Measurements from ENCODE around the gene PARVA. TPM values are rescaled to one million over a fixed set of nuclear protein-coding genes. Genes with fewer than 3 reads are reported as not detected.

Gene PARVA
- total and polyA plus RNA-seq, 2 of the 8 experiments (the other 6 are each of a cell fraction or from before 2014, with no cell fraction given): 3.1 to 13.5 TPM

DNA sequence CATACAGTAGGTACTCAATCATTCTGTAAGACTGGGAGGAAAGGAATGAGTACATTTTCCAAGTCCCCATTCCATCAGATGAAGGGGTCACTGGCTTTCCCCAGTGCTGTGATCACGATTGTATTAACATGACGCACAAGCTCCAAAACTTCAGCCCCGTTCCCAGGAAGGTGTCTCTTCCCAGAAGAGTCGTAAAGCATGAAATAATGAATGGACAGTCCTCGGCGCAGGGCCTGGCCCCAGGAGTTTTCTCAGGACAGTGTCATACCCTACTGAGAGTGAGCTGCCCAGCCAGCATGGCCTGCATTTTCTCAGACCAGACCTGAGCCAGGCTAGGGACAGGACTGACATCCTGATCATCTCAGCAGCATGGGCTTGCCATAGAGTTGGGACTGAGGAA is 80.7 kb downstream of the PARVA start:
- Histone ChIP-seq H2BK12ac (ENCODE audit: low read depth, low read length) (no peak overlapping the region), H3K18ac (ENCODE audit: extremely low read depth, low read length) (no peak overlapping the region), H2BK20ac (ENCODE audit: low read length) (no peak overlapping the region), H3K79me2 (ENCODE audit: control insufficient read depth in 1 of 2, insufficient read depth in 2 of 2, low read length in 2 of 2) (no peaks in the 10 kb centered on the region), H4K20me1 (replicated peaks in 1 of 2; ENCODE audit: control insufficient read depth in 1 of 2, insufficient read depth in 2 of 2, low read length in 2 of 2) (no peaks in the 10 kb centered on the region), H3K9ac (replicated peaks in 1 of 4; ENCODE audit: extremely low read depth in 1 of 4, low read depth in 3 of 4, low read length in 3 of 4) (no peak overlapping the region), H2BK5ac (ENCODE audit: low read depth, low read length) (no peak overlapping the region), H2BK15ac (ENCODE audit: low read length) (no peak overlapping the region), H3K56ac (replicated peaks; ENCODE audit: insufficient read length, low read depth, low read length) (no peak overlapping the region), H3K14ac (ENCODE audit: insufficient read length) (no peak overlapping the region), H2AK5ac (ENCODE audit: low read depth, low read length) (no peak overlapping the region), H2AFZ (ENCODE audit: low read length) (no peak overlapping the region), H3K4me1 (replicated peaks in 1 of 4; ENCODE audit: control insufficient read depth in 3 of 4, insufficient read depth in 4 of 4, low read length in 3 of 4) (no peaks in the 10 kb centered on the region), H3K9me3 (ENCODE audit: insufficient read depth in 2 of 2, low read depth in 1 of 2, low read length in 1 of 2) (no peaks in the 10 kb centered on the region), H3K4me3 (ENCODE audit: extremely low read depth in 1 of 4, insufficient read depth in 2 of 4, low read depth in 3 of 4, low read length in 4 of 4) (no peak overlapping the region), H3K23ac (ENCODE audit: insufficient read length) (no peak overlapping the region), H4K8ac (ENCODE audit: extremely low read depth, insufficient read depth, low read length) (no peak overlapping the region), H3K4ac (replicated peaks; ENCODE audit: insufficient read length, low read depth, low read length) (no peak overlapping the region), H4K5ac (ENCODE audit: insufficient read length, low read depth, low read length) (no peak overlapping the region), H3K4me2 (ENCODE audit: insufficient read depth in 1 of 2, low read depth in 2 of 2, low read length in 2 of 2) (no peak overlapping the region), H3K79me1 (ENCODE audit: low read depth, low read length) (no peaks in the 10 kb centered on the region), H3K27me3 (replicated peaks in 1 of 4; ENCODE audit: control insufficient read depth in 3 of 4, extremely low read depth in 1 of 4, insufficient read depth in 3 of 4, low read length in 3 of 4) (peaks cover 0 to 3% (median 0%) of the 10 kb centered on the region in 4 experiments; a peak in 1 of 7 replicates), H3K27ac (ENCODE audit: low read depth, low read length) (no peak overlapping the region), H4K91ac (replicated peaks; ENCODE audit: insufficient read length, low read length) (no peak overlapping the region), H3K36me3 (ENCODE audit: control insufficient read depth in 2 of 4, insufficient read depth in 4 of 4, low read length in 3 of 4) (no peaks in the 10 kb centered on the region), H2BK120ac (replicated peaks; ENCODE audit: low read depth, low read length) (no peak overlapping the region), H3K23me2 (ENCODE audit: low read depth, low read length) (no peaks in the 10 kb centered on the region)
- no peak for FAIRE-seq
- 89% methylated on average over 6 of the region's 6 CpGs; no CpG with 5 or more reads in 1 of the 2 experiments for WGBS, 2 experiments (ENCODE audit: extremely low coverage in 1 of 2, insufficient coverage in 1 of 2, insufficient read length in 1 of 2, insufficient replicate concordance in 2 of 2, low coverage in 1 of 2, low lambda C conversion rate in 2 of 2, missing lambda C conversion rate in 1 of 2)
- DNase-seq (ENCODE audit: low read depth in 1 of 2, low spot score in 2 of 2): no peak
- ChIA-PET POLR2A (ENCODE audit: partially characterized antibody) (interaction anchor here (1.2 kb wide), 1 partner anchor 11 kb away, joined by 3 read pairs; no protein-coding TSS in a partner anchor), CTCF (ENCODE audit: partially characterized antibody) (interaction anchor here (0.6 to 1.8 kb wide), 2 partner anchors 23 to 28 kb away, joined by 4 to 11 read pairs; no protein-coding TSS in a partner anchor)
- TF ChIP-seq SIRT6 (IDR thresholded peaks at IDR 0.05; ENCODE audit: low read length) (no peak), NRF1 (IDR thresholded peaks at IDR 0.05; ENCODE audit: low read depth, low read length) (no peak), EZH2 (IDR thresholded peaks at IDR 0.05; ENCODE audit: low read depth, low read length, severe bottlenecking) (no peak), SIN3A (conservative IDR thresholded peaks at IDR 0.05 in 1 of 2, IDR thresholded peaks at IDR 0.05 in 1 of 2; ENCODE audit: low read depth in 1 of 2, low read length in 2 of 2) (no peak), JUND (IDR thresholded peaks at IDR 0.05; ENCODE audit: low read length) (no peak), JUN (IDR thresholded peaks at IDR 0.05; ENCODE audit: low read depth, low read length) (no peak), CEBPB (IDR thresholded peaks at IDR 0.05; ENCODE audit: low read depth, low read length) (no peak), TCF12 (IDR thresholded peaks at IDR 0.05; ENCODE audit: low read depth, low read length) (no peak), SP1 (IDR thresholded peaks at IDR 0.05; ENCODE audit: low read depth, low read length) (no peak), TAF7 (optimal IDR thresholded peaks at IDR 0.05; ENCODE audit: borderline replicate concordance, low read depth, low read length) (no peak), SAP30 (IDR thresholded peaks at IDR 0.05; ENCODE audit: insufficient read depth, insufficient replicate concordance, low read length) (no peak), CREB1 (IDR thresholded peaks at IDR 0.05) (no peak)
- TF ChIP-seq, protein P1, sequence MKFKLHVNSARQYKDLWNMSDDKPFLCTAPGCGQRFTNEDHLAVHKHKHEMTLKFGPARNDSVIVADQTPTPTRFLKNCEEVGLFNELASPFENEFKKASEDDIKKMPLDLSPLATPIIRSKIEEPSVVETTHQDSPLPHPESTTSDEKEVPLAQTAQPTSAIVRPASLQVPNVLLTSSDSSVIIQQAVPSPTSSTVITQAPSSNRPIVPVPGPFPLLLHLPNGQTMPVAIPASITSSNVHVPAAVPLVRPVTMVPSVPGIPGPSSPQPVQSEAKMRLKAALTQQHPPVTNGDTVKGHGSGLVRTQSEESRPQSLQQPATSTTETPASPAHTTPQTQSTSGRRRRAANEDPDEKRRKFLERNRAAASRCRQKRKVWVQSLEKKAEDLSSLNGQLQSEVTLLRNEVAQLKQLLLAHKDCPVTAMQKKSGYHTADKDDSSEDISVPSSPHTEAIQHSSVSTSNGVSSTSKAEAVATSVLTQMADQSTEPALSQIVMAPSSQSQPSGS (IDR thresholded peaks at IDR 0.05; ENCODE audit: low read length): no peak

Measured in H1 (cell line).